Stimulated activated CD4-positive, alpha-beta T cell treated with anti-CD3 and anti-CD28 coated beads, Interleukin-12 subunit alpha, Interleukin-12 subunit beta, amount 100 ng/mL, for 24 hours (primary cell): ENCODE results near the gene KLHL25.

Source experiments
- DNase-seq, 2 experiments: peaks; one replicate each; pipeline ENCODE4 v3.0.0-alpha.2; 2020; ENCODE audit warnings: low read depth in 2 of 2

KLHL25 gene

DNA sequence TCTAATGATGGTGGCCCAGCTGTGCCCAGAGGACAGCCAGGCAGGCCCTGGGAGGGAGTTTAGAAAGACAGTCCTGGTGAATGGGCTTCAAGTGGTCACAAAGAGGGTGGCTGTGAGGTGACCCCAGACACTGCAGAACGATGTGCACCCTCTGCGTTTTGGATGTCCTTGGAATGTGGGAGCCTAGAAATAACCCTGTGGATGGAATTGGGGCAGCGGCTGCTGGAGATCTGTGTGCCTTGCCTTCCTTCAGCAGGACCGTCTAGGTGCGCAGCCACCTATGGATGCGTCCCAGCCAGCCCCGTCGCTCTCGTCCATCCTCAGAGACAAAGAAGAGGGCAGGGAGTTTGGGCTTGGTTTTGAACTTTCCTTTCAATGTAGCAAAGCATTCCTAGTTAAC, 46.5 kb downstream of the KLHL25 start:
- DNase-seq = no peak

DNA sequence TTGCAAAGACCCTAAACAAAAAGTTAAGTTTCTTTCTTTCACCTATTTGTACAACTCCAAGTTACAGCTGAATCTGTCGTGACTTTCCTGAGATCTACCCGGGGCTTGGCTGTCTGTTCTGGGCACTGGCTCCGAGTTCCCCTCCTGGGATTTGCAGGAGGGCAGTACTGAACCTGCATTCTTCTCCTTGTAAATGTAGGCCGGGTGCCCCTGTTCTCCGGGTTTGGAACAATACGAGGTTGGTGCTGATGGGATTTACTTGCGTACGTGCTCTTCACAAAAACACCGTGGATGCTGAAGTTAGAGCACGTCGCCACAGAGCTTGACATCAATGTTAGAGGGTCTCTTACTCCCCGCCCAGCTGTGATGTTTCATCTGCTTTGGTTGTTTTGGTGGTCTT, 48.1 kb downstream of the KLHL25 start:
- no peak for DNase-seq

GRCh38 chr15:85745525-85746150, 49.1 kb downstream of the KLHL25 start:
- DNase-seq = no peak

GRCh38 chr15:85745023-85745422, 49.7 kb downstream of the KLHL25 start:
- DNase-seq = no peak

DNA sequence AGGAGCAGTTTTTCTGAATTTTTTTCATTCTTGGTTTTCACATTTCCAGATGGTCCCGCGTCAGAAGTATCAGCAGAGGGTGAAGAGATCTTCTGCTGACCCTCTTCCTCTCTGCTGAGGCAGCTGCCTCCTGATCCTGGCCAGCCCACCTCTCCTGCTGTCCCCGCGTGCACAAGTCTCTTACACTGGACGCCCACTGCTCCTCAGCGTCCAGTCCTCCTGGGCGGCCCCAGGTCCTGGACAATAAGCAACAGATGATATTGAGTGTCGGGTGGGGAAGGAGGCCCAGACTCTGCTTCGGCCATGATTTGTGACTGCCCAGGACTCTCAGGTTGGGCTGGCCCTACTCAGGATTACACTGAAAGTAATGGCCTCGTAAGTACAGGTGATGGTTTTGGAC, 50.1 kb downstream of the KLHL25 start:
- no peak for DNase-seq

- DNase-seq = no peak
Measured at GRCh38 chr15:85743392-85744055, 51.2 kb downstream of the KLHL25 start.

GRCh38 chr15:85742186-85742821, 52.4 kb downstream of the KLHL25 start:
- DNase-seq = no peak

GRCh38 chr15:85741662-85742061, 53.1 kb downstream of the KLHL25 start:
- no peak for DNase-seq

GRCh38 chr15:85741021-85741421, 53.7 kb downstream of the KLHL25 start:
- no peak for DNase-seq

GRCh38 chr15:85737061-85737460, 57.7 kb downstream of the KLHL25 start:
- DNase-seq = no peak

GRCh38 chr15:85733416-85733815, 61.3 kb downstream of the KLHL25 start:
- no peak for DNase-seq

DNA sequence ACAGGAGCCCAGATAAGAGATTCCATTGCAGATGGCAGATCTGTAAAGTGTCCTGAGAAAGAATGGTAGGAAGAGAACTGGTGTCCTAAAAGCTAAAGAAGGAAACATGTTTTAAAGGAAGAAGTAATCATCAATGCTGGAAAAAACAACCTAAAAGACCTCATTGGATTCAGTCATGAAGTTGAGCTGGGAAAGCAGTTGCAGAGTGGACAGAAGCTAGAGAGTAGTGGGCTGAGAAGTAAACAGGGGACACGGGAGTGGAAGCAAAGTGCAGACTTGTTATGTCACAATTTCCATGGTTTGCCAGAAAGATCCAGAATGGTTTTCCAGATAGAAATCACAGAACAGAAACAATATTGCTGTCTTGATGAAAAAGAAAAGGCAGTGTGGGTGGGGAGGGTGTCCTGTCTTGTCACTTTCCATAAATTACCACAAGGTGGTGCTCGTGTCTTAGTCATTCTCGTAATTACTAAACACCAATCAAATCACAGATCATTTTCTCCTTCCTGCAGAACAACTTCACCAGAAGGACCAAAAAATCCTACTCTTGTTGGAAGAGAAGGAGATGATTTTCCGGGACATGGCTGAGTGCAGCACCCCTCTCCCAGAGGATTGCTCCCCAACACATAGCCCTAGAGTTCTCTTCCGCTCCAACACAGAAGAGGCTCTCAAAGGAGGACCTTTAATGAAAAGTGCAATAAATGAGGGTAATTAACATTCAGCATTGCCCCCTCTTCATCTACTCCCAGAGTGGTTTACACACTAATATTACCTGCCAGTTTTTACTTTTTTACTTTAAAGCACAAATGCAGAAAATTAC, 64.5 kb downstream of the KLHL25 start:
- no peak for DNase-seq

DNA sequence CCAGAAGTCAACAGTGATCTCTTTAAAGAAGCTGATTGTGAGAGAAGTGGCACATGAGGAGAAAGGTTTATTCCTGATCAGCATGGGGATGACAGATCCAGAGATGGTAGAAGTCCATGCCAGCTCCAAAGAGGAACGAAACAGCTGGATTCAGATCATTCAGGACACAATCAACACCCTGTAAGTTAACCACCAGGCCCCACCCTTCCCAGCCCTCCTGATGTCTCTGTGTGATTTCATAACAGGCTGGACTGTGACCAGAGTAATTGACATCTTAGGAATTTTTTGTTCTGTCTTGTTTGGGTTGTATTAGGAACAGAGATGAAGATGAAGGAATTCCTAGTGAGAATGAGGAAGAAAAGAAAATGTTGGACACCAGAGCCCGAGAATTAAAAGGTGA, 67.7 kb downstream of the KLHL25 start:
- DNase-seq = no peak

DNA sequence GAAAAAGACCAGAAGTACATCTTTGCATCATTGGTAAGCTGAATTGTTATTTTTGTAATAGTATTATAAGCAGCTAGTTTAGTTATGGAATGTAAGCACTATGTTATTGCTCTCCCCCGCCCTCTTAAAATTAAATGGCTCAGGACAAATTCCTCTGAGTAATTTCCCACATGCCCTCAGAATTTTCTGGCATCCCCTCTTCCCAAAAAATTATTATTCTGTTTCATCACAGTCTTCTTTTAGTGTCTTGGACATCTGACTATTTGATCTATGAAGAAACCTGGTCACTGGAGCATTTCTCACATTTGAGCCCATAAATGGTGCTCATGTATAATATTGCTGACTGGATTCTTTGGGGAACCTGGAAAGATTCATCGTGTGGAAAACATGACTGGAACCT, 68.3 kb downstream of the KLHL25 start:
- no peak for DNase-seq

DNA sequence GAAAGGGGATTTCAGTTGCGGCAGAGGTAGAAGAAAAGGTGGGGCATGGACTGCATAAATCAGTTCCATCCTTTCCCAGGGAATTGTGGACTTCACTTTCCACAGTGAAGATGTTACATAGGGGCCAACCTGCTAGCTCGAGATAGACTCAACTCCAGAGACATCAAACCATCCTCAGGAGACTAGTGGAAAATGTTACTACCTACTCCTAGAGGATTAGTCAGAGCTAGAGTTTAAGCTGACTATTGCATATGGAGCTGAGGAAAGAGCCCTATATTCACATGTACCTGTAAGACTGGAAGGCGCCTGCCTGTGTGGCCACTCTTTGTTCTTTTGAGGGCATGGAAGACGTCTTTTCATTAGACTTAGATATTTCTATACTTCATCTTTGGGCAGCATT, 69.2 kb downstream of the KLHL25 start:
- no peak for DNase-seq

DNA sequence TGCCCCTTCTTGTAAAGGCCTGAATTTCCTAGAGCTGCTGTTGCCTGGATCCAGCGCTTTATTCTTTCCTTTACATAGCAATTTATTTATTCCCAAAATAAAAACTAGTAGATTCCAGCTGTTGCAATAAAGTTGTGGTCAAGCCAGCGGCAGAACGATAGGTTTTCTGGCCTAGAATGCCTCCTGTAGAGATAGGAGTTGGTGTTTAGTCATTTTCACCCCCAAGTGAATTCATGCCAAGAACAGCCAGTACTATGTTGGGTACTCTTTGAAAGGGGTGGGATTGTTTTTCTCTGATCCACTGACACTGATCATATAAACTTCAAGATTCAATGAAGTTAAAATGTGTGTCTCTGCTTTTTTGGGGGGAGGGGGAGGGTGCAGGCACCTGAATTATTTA, 69.7 kb downstream of the KLHL25 start:
- DNase-seq = no peak

DNA sequence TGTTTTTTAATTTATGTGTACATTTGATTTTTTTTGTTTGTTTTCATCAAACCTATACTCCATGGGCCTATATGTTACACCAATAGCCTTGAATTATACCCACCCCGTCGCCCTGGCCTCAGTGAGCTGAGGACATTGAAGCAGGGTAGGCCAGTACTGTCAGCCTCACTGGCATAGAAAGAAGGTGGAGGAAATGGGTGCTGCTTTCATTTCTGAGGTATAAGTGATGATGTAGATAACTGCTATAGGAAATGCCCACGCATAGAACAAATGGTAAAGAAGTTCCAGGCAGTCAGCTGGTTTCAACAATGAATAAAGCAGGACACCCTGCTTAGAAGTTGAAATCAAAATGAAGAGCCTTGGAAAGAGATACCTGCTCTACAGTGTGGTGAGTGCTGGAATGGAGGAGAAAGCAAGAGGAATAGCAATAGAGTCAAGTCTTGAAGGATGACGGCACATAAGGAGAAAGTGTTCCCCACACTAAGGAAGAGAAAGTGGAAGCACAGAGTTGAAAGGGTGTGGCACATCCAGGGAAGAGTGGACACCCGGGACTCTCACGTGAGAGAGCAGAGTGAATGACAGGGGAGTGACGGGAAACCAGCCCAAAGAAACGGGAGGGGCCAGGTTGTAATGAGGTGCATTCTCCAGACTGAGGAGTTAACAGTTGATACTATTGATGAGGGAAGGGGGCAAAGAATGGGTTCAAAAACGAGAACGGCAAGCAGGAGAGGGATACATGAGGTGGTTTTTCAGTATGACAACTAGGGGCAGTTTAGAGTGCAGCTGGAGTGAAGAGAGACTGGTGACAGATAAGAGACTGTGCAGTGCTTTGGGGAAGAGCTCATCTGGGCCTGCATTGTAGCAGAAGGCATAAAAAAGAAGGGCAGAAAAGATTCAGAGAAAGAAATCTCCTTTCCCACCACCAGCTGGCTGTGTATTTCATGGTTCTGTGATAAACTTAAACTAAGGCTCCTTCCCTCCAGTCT, 70.5 kb downstream of the KLHL25 start:
- DNase-seq = no peak

DNA sequence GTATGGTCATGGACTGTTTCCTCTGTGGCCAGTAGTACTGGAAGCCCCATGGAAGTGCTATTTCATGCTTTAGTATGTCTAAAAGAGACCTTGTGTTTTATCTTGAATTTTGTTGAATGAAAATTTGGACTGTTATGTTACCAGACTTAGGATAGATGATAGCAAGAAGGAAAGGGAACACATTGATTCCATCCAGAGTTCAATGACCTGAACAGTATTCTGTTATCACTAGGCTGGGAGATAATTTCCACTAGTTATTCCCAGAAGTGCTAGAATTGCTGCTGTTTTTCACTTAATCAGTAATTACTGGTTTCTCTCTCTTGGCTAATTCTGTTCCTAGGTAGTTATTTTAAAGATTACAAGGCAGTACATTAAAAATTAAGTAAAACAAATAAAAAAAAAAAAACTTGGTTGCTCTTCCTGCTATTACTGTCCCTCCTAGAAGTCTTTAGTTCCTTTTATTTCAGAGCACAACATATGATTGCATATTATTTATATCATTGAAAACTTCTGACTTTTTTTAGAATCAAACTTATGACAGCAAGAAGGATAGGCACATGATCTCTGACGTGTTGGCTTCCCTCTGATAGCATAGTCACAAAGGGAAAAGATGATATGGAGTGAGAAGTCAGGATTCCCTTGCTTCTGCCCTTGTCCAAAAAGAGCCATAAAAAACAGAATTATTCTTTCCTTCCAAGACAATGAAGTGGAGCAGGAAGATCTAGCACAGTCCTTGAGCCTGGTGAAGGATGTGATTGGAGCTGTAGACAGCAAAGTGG, 72.2 kb downstream of the KLHL25 start:
- no peak for DNase-seq

- DNase-seq = no peak
Measured at GRCh38 chr15:85718981-85719380, 75.7 kb downstream of the KLHL25 start.

GRCh38 chr15:85718271-85718971, 76.3 kb downstream of the KLHL25 start:
- DNase-seq = no peak
